ENCODE results near the gene TBXAS1. TPM values are rescaled to one million over a fixed set of nuclear protein-coding genes. Genes with fewer than 3 reads are reported as not detected.

TBXAS1 gene
- total and polyA plus RNA-seq, 2 donors (not counting 3 experiments of a cell fraction or from before 2014, with no cell fraction given), result 2.1 to 4.3 TPM

GRCh38 chr7:139797607-139798006 lies 31.5 kb upstream of the TBXAS1 start:
- Histone ChIP-seq H3K4me2 (ENCODE audit: insufficient read depth, low read length) (no peak overlapping the region), H3K36me3 (ENCODE audit: control insufficient read depth in 2 of 2, extremely low read depth in 1 of 2, insufficient read depth in 2 of 2, low read length in 2 of 2) (no peaks in the 10 kb centered on the region), H3K9ac (replicated peaks; ENCODE audit: extremely low read depth, insufficient read depth, low read length) (no peak overlapping the region), H3K27ac (ENCODE audit: insufficient read depth, low read depth, low read length) (no peak overlapping the region), H3K79me2 (ENCODE audit: control insufficient read depth, insufficient read depth, low read length) (no peaks in the 10 kb centered on the region), H3K27me3 (ENCODE audit: control insufficient read depth in 2 of 2, insufficient read depth in 2 of 2, low read length in 2 of 2) (no peaks in the 10 kb centered on the region), H3K4me1 (ENCODE audit: control insufficient read depth, extremely low read depth, insufficient read depth, low read length) (peaks cover 2% of the 10 kb centered on the region), H4K20me1 (replicated peaks; ENCODE audit: control insufficient read depth, extremely low read depth, insufficient read depth, low read length) (no peaks in the 10 kb centered on the region), H3K9me3 (replicated peaks; ENCODE audit: control insufficient read depth, insufficient read depth, low read length) (no peaks in the 10 kb centered on the region), H3K9me1 (replicated peaks; ENCODE audit: control insufficient read depth, extremely low read depth, insufficient read depth, low read length) (no peaks in the 10 kb centered on the region), H2AFZ (ENCODE audit: low read depth, low read length) (no peak overlapping the region), H3K4me3 (replicated peaks in 1 of 3; ENCODE audit: insufficient read depth in 1 of 3, low read depth in 1 of 3, low read length in 3 of 3) (no peak overlapping the region)
- BruUV-seq (replicated peaks), result no TSS peak
- FAIRE-seq (no peak), DNase-seq (ENCODE audit: low read depth, low spot score) (peak; percentile 12)
- intact Hi-C loops (cut with micrococcal nuclease) (no loop called here), dilution Hi-C loops (cut with MboI; ENCODE audit: extremely low pct_ligation_motif_present, low sequenced_read_pairs) (no loop called here)
- POLR2A ChIA-PET, result no interaction called here
- CTCF ChIA-PET, result interaction anchor here (1.1 kb wide), 1 partner anchor 151 kb away, joined by 6 read pairs; no protein-coding TSS in a partner anchor
- TF ChIP-seq POLR2A (IDR thresholded peaks at IDR 0.05; ENCODE audit: low read depth, low read length) (no peak), EZH2 (IDR thresholded peaks at IDR 0.05; ENCODE audit: borderline replicate concordance, low read depth, low read length, severe bottlenecking) (no peak)

GRCh38 chr7:139798221-139798620 lies 30.8 kb upstream of the TBXAS1 start:
- Histone ChIP-seq H3K36me3 (ENCODE audit: control insufficient read depth in 2 of 2, extremely low read depth in 1 of 2, insufficient read depth in 2 of 2, low read length in 2 of 2) (no peaks in the 10 kb centered on the region), H3K27me3 (ENCODE audit: control insufficient read depth in 2 of 2, insufficient read depth in 2 of 2, low read length in 2 of 2) (no peaks in the 10 kb centered on the region), H2AFZ (ENCODE audit: low read depth, low read length) (no peak overlapping the region), H3K9me3 (replicated peaks; ENCODE audit: control insufficient read depth, insufficient read depth, low read length) (no peaks in the 10 kb centered on the region), H3K9ac (replicated peaks; ENCODE audit: extremely low read depth, insufficient read depth, low read length) (no peak overlapping the region), H3K4me2 (ENCODE audit: insufficient read depth, low read length) (no peak overlapping the region), H3K27ac (ENCODE audit: insufficient read depth, low read depth, low read length) (no peak overlapping the region), H4K20me1 (replicated peaks; ENCODE audit: control insufficient read depth, extremely low read depth, insufficient read depth, low read length) (no peaks in the 10 kb centered on the region), H3K9me1 (replicated peaks; ENCODE audit: control insufficient read depth, extremely low read depth, insufficient read depth, low read length) (no peaks in the 10 kb centered on the region), H3K4me1 (ENCODE audit: control insufficient read depth, extremely low read depth, insufficient read depth, low read length) (peaks cover 2% of the 10 kb centered on the region), H3K79me2 (ENCODE audit: control insufficient read depth, insufficient read depth, low read length) (no peaks in the 10 kb centered on the region), H3K4me3 (replicated peaks in 1 of 3; ENCODE audit: insufficient read depth in 1 of 3, low read depth in 1 of 3, low read length in 3 of 3) (no peak overlapping the region)
- BruUV-seq (replicated peaks), result no TSS peak
- ChIA-PET CTCF (interaction anchor here (1.1 kb wide), 1 partner anchor 152 kb away, joined by 6 read pairs; no protein-coding TSS in a partner anchor), POLR2A (no interaction called here)
- DNase-seq (ENCODE audit: low read depth, low spot score), result no peak
- FAIRE-seq, result no peak
- no peak for TF ChIP-seq FOS (IDR thresholded peaks at IDR 0.05; ENCODE audit: borderline replicate concordance, insufficient read depth, low read length)
- TF ChIP-seq POLR2A (IDR thresholded peaks at IDR 0.05; ENCODE audit: low read depth, low read length), result no peak
- TF ChIP-seq JUN (IDR thresholded peaks at IDR 0.05; ENCODE audit: borderline replicate concordance, insufficient read depth, insufficient read length, low read depth), result no peak
- TF ChIP-seq MAX (IDR thresholded peaks at IDR 0.05; ENCODE audit: insufficient read depth, insufficient read length), result no peak
- TF ChIP-seq MYC (IDR thresholded peaks at IDR 0.05; ENCODE audit: low read depth, low read length), result no peak
- no peak for TF ChIP-seq POLR2AphosphoS5 (IDR thresholded peaks at IDR 0.05; ENCODE audit: insufficient read depth, low read depth, low read length)
- no peak for TF ChIP-seq GATA2 (IDR thresholded peaks at IDR 0.05; ENCODE audit: insufficient read depth, insufficient read length, low read depth, low read length)
- intact Hi-C loops (cut with micrococcal nuclease) (no loop called here), dilution Hi-C loops (cut with MboI; ENCODE audit: extremely low pct_ligation_motif_present, low sequenced_read_pairs) (no loop called here)
